ENCODE data around the gene SLC24A3.

Gene SLC24A3

GRCh38 chr20:19405958-19406357 lies 193.5 kb downstream of the SLC24A3 start:
- no peak overlapping the region for H3K27ac ChIP-seq (replicated peaks; ENCODE audit: low read length)
- H3K9ac ChIP-seq (ENCODE audit: low read depth, low read length, poor library complexity): no peak overlapping the region
- no peak overlapping the region for H2BK5ac ChIP-seq (ENCODE audit: low read length)
- no CpG with 5 or more reads among the region's 3 CpGs for WGBS, 2 donors (ENCODE audit: extremely low coverage in 2 of 2, insufficient read length in 2 of 2, insufficient replicate concordance in 1 of 2)
- H2BK120ac ChIP-seq (ENCODE audit: low read depth, low read length): no peak overlapping the region
- no peak overlapping the region for H3K14ac ChIP-seq (ENCODE audit: low read length)
- H2AFZ ChIP-seq (ENCODE audit: low read length): no peak overlapping the region
- H2AK5ac ChIP-seq (ENCODE audit: low read depth, low read length): no peak overlapping the region
- H3K79me1 ChIP-seq (ENCODE audit: low read depth, low read length): no peaks in the 10 kb centered on the region
- H3K4me3 ChIP-seq (ENCODE audit: low read length in 2 of 2): no peak overlapping the region
- no peak overlapping the region for H3K18ac ChIP-seq (ENCODE audit: low read length)
- no peak overlapping the region for H4K8ac ChIP-seq (ENCODE audit: low read depth, low read length)
- no peak for DNase-seq (ENCODE audit: low spot score)
- H3K23ac ChIP-seq (ENCODE audit: low read depth, low read length, poor library complexity): no peak overlapping the region
- H3K4me2 ChIP-seq (ENCODE audit: insufficient read depth, low read length, poor library complexity, severe bottlenecking): no peak overlapping the region
- no peak overlapping the region for H4K91ac ChIP-seq (ENCODE audit: low read depth, low read length, poor library complexity)
- no peaks in the 10 kb centered on the region for H3K4me1 ChIP-seq (ENCODE audit: control insufficient read depth in 2 of 2, insufficient read depth in 1 of 2, low read depth in 1 of 2, low read length in 2 of 2)
- H2BK12ac ChIP-seq (ENCODE audit: low read length): no peak overlapping the region
- H3K4ac ChIP-seq (ENCODE audit: low read length): no peak overlapping the region
- peaks cover 0 to 2% (median 0%) of the 10 kb centered on the region in 3 experiments for H3K27me3 ChIP-seq (ENCODE audit: control insufficient read depth in 3 of 3, insufficient read depth in 3 of 3, low read depth in 1 of 3, low read length in 3 of 3)
- H3K9me3 ChIP-seq (replicated peaks in 1 of 2; ENCODE audit: control insufficient read depth in 2 of 2, insufficient read depth in 1 of 2, low read depth in 1 of 2, low read length in 2 of 2): no peaks in the 10 kb centered on the region
- no peaks in the 10 kb centered on the region for H3K36me3 ChIP-seq (replicated peaks in 1 of 2; ENCODE audit: control insufficient read depth in 2 of 2, insufficient read depth in 2 of 2, low read length in 2 of 2)
- H2BK15ac ChIP-seq (ENCODE audit: low read length): no peak overlapping the region

DNA sequence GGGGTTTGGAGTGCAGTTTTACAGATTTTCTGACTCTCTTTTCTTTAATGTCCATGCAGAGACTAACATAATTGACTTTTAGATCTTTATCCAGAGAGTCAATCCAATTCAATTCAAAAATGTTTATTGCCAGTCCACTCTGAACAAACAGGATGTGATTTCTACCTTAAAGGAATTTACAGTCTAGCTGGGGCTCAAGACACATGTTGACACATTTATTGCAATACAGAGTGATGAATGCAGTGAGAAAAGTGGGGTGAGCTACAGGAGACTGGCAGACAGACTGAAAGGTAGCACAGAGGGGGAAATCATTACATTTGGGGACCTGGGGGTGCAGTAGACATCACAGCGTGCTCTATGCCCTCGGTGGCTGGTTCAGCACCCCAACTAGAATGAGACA lies 193.9 kb downstream of the SLC24A3 start:
- Histone ChIP-seq H4K8ac (ENCODE audit: low read depth, low read length) (no peak overlapping the region), H2AFZ (ENCODE audit: low read length) (no peak overlapping the region), H3K79me1 (ENCODE audit: low read depth, low read length) (no peaks in the 10 kb centered on the region), H3K4me3 (ENCODE audit: low read length in 2 of 2) (no peak overlapping the region), H2BK12ac (ENCODE audit: low read length) (no peak overlapping the region), H3K14ac (ENCODE audit: low read length) (no peak overlapping the region), H2AK5ac (ENCODE audit: low read depth, low read length) (no peak overlapping the region), H3K9ac (ENCODE audit: low read depth, low read length, poor library complexity) (no peak overlapping the region), H2BK5ac (ENCODE audit: low read length) (no peak overlapping the region), H3K36me3 (replicated peaks in 1 of 2; ENCODE audit: control insufficient read depth in 2 of 2, insufficient read depth in 2 of 2, low read length in 2 of 2) (no peaks in the 10 kb centered on the region), H3K18ac (ENCODE audit: low read length) (no peak overlapping the region), H3K4me2 (ENCODE audit: insufficient read depth, low read length, poor library complexity, severe bottlenecking) (no peak overlapping the region), H3K4ac (ENCODE audit: low read length) (no peak overlapping the region), H2BK120ac (ENCODE audit: low read depth, low read length) (no peak overlapping the region), H2BK15ac (ENCODE audit: low read length) (no peak overlapping the region), H3K4me1 (ENCODE audit: control insufficient read depth in 2 of 2, insufficient read depth in 1 of 2, low read depth in 1 of 2, low read length in 2 of 2) (no peaks in the 10 kb centered on the region), H3K27me3 (ENCODE audit: control insufficient read depth in 3 of 3, insufficient read depth in 3 of 3, low read depth in 1 of 3, low read length in 3 of 3) (peaks cover 0 to 2% (median 0%) of the 10 kb centered on the region in 3 experiments), H4K91ac (ENCODE audit: low read depth, low read length, poor library complexity) (no peak overlapping the region), H3K23ac (ENCODE audit: low read depth, low read length, poor library complexity) (no peak overlapping the region), H3K27ac (replicated peaks; ENCODE audit: low read length) (no peak overlapping the region), H3K9me3 (replicated peaks in 1 of 2; ENCODE audit: control insufficient read depth in 2 of 2, insufficient read depth in 1 of 2, low read depth in 1 of 2, low read length in 2 of 2) (no peaks in the 10 kb centered on the region)
- no peak for DNase-seq (ENCODE audit: low spot score)
- no CpG with 5 or more reads among the region's 2 CpGs for WGBS, 2 donors (ENCODE audit: extremely low coverage in 2 of 2, insufficient read length in 2 of 2, insufficient replicate concordance in 1 of 2)

- no CpG with 5 or more reads among the region's 8 CpGs for WGBS, 2 donors (ENCODE audit: extremely low coverage in 2 of 2, insufficient read length in 2 of 2, insufficient replicate concordance in 1 of 2)
- Histone ChIP-seq H3K14ac (ENCODE audit: low read length) (no peak overlapping the region), H2AK5ac (ENCODE audit: low read depth, low read length) (no peak overlapping the region), H2AFZ (ENCODE audit: low read length) (no peak overlapping the region), H2BK5ac (ENCODE audit: low read length) (no peak overlapping the region), H4K8ac (ENCODE audit: low read depth, low read length) (no peak overlapping the region), H3K79me1 (ENCODE audit: low read depth, low read length) (no peaks in the 10 kb centered on the region), H3K4me3 (ENCODE audit: low read length in 2 of 2) (no peak overlapping the region), H3K4me1 (ENCODE audit: control insufficient read depth in 2 of 2, insufficient read depth in 1 of 2, low read depth in 1 of 2, low read length in 2 of 2) (no peaks in the 10 kb centered on the region), H3K18ac (ENCODE audit: low read length) (no peak overlapping the region), H3K9me3 (replicated peaks in 1 of 2; ENCODE audit: control insufficient read depth in 2 of 2, insufficient read depth in 1 of 2, low read depth in 1 of 2, low read length in 2 of 2) (no peaks in the 10 kb centered on the region), H4K91ac (ENCODE audit: low read depth, low read length, poor library complexity) (no peak overlapping the region), H3K9ac (ENCODE audit: low read depth, low read length, poor library complexity) (no peak overlapping the region), H2BK120ac (ENCODE audit: low read depth, low read length) (no peak overlapping the region), H3K4ac (ENCODE audit: low read length) (no peak overlapping the region), H2BK12ac (ENCODE audit: low read length) (no peak overlapping the region), H3K23ac (ENCODE audit: low read depth, low read length, poor library complexity) (no peak overlapping the region), H3K27ac (replicated peaks; ENCODE audit: low read length) (no peak overlapping the region), H2BK15ac (ENCODE audit: low read length) (no peak overlapping the region), H3K36me3 (replicated peaks in 1 of 2; ENCODE audit: control insufficient read depth in 2 of 2, insufficient read depth in 2 of 2, low read length in 2 of 2) (no peaks in the 10 kb centered on the region), H3K4me2 (ENCODE audit: insufficient read depth, low read length, poor library complexity, severe bottlenecking) (no peak overlapping the region), H3K27me3 (ENCODE audit: control insufficient read depth in 3 of 3, insufficient read depth in 3 of 3, low read depth in 1 of 3, low read length in 3 of 3) (peaks cover 0 to 2% (median 0%) of the 10 kb centered on the region in 3 experiments)
- no peak for DNase-seq (ENCODE audit: low spot score)
These were observed 194.8 kb downstream of the SLC24A3 start for GRCh38 chr20:19407196-19407595.

DNA sequence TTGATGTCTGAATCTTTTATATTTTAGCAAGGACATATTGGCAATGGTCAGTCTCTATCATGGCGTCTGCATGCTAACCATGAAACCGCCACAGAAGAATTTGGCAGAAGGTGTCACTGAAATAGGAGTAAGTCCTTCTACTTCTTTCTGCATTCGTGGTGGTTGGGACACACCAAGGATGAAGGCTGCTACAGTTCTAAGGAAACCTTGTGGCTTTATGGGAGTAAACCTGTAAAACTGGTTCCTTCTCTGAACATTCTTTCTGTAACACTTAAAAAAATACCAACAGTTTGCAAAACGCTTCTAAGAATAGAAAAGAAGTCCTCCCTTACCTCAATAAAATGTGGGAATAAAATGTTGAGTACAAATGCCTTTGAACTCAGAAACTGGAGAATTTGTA lies 195.3 kb downstream of the SLC24A3 start:
- H3K27ac ChIP-seq (replicated peaks; ENCODE audit: low read length): no peak overlapping the region
- WGBS, 2 donors (ENCODE audit: extremely low coverage in 2 of 2, insufficient read length in 2 of 2, insufficient replicate concordance in 1 of 2): no CpG with 5 or more reads among the region's 4 CpGs
- no peak overlapping the region for H3K9ac ChIP-seq (ENCODE audit: low read depth, low read length, poor library complexity)
- no peak overlapping the region for H3K4ac ChIP-seq (ENCODE audit: low read length)
- no peak overlapping the region for H3K23ac ChIP-seq (ENCODE audit: low read depth, low read length, poor library complexity)
- no peak overlapping the region for H2BK15ac ChIP-seq (ENCODE audit: low read length)
- no peak overlapping the region for H2BK12ac ChIP-seq (ENCODE audit: low read length)
- peaks cover 0 to 2% (median 0%) of the 10 kb centered on the region in 3 experiments for H3K27me3 ChIP-seq (ENCODE audit: control insufficient read depth in 3 of 3, insufficient read depth in 3 of 3, low read depth in 1 of 3, low read length in 3 of 3)
- no peak overlapping the region for H3K4me3 ChIP-seq (ENCODE audit: low read length in 2 of 2)
- DNase-seq (ENCODE audit: low spot score): no peak
- H3K9me3 ChIP-seq (replicated peaks in 1 of 2; ENCODE audit: control insufficient read depth in 2 of 2, insufficient read depth in 1 of 2, low read depth in 1 of 2, low read length in 2 of 2): no peaks in the 10 kb centered on the region
- no peak overlapping the region for H3K4me2 ChIP-seq (ENCODE audit: insufficient read depth, low read length, poor library complexity, severe bottlenecking)
- no peak overlapping the region for H2AFZ ChIP-seq (ENCODE audit: low read length)
- no peak overlapping the region for H2BK120ac ChIP-seq (ENCODE audit: low read depth, low read length)
- no peak overlapping the region for H3K18ac ChIP-seq (ENCODE audit: low read length)
- no peak overlapping the region for H4K91ac ChIP-seq (ENCODE audit: low read depth, low read length, poor library complexity)
- H3K4me1 ChIP-seq (ENCODE audit: control insufficient read depth in 2 of 2, insufficient read depth in 1 of 2, low read depth in 1 of 2, low read length in 2 of 2): no peaks in the 10 kb centered on the region
- H2BK5ac ChIP-seq (ENCODE audit: low read length): no peak overlapping the region
- no peaks in the 10 kb centered on the region for H3K36me3 ChIP-seq (replicated peaks in 1 of 2; ENCODE audit: control insufficient read depth in 2 of 2, insufficient read depth in 2 of 2, low read length in 2 of 2)
- H3K14ac ChIP-seq (ENCODE audit: low read length): no peak overlapping the region
- no peak overlapping the region for H4K8ac ChIP-seq (ENCODE audit: low read depth, low read length)
- H2AK5ac ChIP-seq (ENCODE audit: low read depth, low read length): no peak overlapping the region
- H3K79me1 ChIP-seq (ENCODE audit: low read depth, low read length): no peaks in the 10 kb centered on the region
